Measurements from ENCODE around the gene MOB2. TPM values are rescaled to one million over a fixed set of nuclear protein-coding genes. Genes with fewer than 3 reads are reported as not detected.

The MOB2 gene
- total RNA-seq, 4 donors from 2014 or later = 59.6 to 103 (median 87.8) TPM

DNA sequence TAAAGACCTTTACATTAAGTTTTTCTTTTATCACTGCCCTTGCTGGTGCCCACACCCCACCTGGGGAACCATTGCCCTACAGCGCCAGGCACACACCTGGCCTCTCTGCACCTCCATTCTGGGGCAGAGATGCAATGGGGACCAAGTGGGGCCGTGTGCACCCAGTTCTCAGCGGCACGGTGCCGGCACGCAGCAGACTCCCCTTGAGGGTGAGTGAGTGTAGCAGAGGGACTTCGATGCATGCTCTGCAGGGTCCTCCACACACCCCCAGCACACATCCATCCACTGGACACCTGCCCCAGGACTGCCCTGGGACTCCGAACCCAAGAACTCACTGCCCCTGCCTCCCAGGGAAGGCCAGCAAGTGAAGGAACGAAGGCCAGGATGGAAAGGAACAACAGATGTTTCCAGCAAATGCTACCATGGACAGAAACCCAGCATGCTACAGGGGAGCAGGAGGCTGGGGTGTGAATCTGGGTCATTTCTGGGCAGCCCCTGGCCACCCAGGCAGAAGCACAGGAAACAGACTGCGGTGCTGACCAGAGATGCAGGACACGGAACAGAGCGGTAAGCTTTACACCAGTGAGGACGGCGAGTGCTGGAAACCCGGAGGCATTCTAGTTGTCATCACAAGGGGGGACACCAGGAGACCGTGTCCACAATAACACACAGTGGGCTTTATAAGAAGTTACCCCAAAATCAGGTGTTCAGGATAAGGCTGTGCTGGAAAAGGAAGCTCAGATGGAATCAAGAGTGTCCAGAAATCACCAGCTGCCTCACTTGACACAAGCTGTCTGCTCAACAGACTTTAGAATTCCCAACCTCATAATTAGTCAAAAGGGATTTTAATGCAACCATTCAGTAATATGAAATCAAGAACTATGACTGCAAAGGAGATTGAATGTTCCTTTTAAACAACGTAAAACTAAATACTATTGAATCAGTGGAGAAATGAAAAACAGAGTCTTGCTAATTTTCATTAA is 32.7 kb upstream of the MOB2 start:
- H3K4me3 ChIP-seq = no peak overlapping the region
- no peaks in the 10 kb centered on the region for H3K9me3 ChIP-seq
- no peaks in the 10 kb centered on the region for H3K36me3 ChIP-seq
- no peak for TF ChIP-seq POLR2AphosphoS5 (IDR thresholded peaks at IDR 0.05)
- no peak for TF ChIP-seq POLR2A (IDR thresholded peaks at IDR 0.05)
- no peak for TF ChIP-seq EP300 (IDR thresholded peaks at IDR 0.05)
- TF ChIP-seq, protein P1, sequence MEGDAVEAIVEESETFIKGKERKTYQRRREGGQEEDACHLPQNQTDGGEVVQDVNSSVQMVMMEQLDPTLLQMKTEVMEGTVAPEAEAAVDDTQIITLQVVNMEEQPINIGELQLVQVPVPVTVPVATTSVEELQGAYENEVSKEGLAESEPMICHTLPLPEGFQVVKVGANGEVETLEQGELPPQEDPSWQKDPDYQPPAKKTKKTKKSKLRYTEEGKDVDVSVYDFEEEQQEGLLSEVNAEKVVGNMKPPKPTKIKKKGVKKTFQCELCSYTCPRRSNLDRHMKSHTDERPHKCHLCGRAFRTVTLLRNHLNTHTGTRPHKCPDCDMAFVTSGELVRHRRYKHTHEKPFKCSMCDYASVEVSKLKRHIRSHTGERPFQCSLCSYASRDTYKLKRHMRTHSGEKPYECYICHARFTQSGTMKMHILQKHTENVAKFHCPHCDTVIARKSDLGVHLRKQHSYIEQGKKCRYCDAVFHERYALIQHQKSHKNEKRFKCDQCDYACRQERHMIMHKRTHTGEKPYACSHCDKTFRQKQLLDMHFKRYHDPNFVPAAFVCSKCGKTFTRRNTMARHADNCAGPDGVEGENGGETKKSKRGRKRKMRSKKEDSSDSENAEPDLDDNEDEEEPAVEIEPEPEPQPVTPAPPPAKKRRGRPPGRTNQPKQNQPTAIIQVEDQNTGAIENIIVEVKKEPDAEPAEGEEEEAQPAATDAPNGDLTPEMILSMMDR (IDR thresholded peaks at IDR 0.05) = no peak
- peaks cover 0 to 93% (median 38%) of the 10 kb centered on the region in 3 donors for H3K4me1 ChIP-seq
- ATAC-seq = no peak
- WGBS, 2 donors (ENCODE audit: low coverage in 1 of 2) = 92 to 97% methylated on average over 6 to 8 of the region's 17 CpGs
- H3K27ac ChIP-seq = no peak overlapping the region
- no peaks in the 10 kb centered on the region for H3K27me3 ChIP-seq

- WGBS, 2 donors (ENCODE audit: low coverage in 1 of 2) = 75 to 100% methylated on average over 1 to 2 of the region's 23 CpGs
- H3K36me3 ChIP-seq = no peaks in the 10 kb centered on the region
- no peak overlapping the region for H3K4me3 ChIP-seq
- no peak overlapping the region for H3K27ac ChIP-seq
- no peak for TF ChIP-seq EP300 (IDR thresholded peaks at IDR 0.05)
- TF ChIP-seq, protein P1 (IDR thresholded peaks at IDR 0.05) = no peak
- TF ChIP-seq POLR2A (IDR thresholded peaks at IDR 0.05) = no peak
- TF ChIP-seq POLR2AphosphoS5 (IDR thresholded peaks at IDR 0.05) = no peak
- H3K9me3 ChIP-seq = no peaks in the 10 kb centered on the region
- no peaks in the 10 kb centered on the region for H3K27me3 ChIP-seq
- ATAC-seq = no peak
- peaks cover 0 to 93% (median 48%) of the 10 kb centered on the region in 3 donors for H3K4me1 ChIP-seq
Observed at GRCh38 chr11:1518301-1518700, 31.7 kb upstream of the MOB2 start.

DNA sequence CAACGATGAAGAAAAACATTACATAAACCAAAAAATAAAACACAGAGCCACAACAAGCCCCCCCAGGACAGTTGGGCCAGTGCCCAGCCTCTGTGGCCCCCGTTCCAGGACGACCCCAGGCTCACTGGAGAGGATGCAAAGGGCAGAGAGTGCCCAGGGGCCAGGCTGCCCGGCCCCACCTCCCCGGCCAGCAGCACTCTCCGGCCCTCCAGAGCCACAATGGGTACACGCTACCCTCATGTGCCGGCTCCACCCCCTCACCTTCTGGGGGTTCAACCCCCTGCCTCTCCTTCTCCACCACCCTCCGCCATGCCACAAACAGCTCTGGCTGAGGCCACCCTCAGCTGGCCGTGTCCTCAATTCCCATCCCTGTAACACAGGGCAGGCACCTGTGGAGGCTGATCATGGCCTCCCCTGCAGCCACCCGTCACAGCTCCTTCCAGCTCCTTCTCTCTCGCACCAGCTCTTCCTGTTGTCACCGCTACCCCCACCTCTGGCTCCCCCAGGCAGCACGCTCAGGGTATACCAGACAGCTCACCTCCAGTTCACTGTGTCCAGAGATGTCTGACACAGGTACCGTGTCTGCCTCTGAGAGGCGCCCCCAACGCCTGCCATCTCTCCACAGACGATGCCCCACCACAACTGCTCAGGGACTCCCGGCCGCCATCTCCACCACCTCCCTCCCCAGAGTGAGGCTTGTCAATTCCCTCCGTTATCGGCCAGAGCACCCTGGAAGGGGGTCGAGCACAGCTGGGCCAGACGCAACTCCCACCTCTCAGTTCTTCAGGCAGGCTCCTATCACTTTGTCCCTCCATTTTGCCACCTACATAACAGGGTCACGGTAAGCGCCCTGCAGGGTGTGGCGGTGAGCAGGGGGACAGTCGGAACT is 30.8 kb upstream of the MOB2 start:
- ATAC-seq = no peak
- H3K36me3 ChIP-seq = no peaks in the 10 kb centered on the region
- peaks cover 0 to 92% (median 49%) of the 10 kb centered on the region in 3 donors for H3K4me1 ChIP-seq
- H3K27ac ChIP-seq = no peak overlapping the region
- H3K9me3 ChIP-seq = no peaks in the 10 kb centered on the region
- WGBS, 2 donors (ENCODE audit: low coverage in 1 of 2) = 80 to 83% methylated on average over 11 to 14 of the region's 28 CpGs
- H3K4me3 ChIP-seq = no peak overlapping the region
- no peaks in the 10 kb centered on the region for H3K27me3 ChIP-seq
- TF ChIP-seq POLR2AphosphoS5 (IDR thresholded peaks at IDR 0.05) (no peak), POLR2A (IDR thresholded peaks at IDR 0.05) (no peak), EP300 (IDR thresholded peaks at IDR 0.05) (no peak)
- TF ChIP-seq, protein P1 (IDR thresholded peaks at IDR 0.05) = no peak

DNA sequence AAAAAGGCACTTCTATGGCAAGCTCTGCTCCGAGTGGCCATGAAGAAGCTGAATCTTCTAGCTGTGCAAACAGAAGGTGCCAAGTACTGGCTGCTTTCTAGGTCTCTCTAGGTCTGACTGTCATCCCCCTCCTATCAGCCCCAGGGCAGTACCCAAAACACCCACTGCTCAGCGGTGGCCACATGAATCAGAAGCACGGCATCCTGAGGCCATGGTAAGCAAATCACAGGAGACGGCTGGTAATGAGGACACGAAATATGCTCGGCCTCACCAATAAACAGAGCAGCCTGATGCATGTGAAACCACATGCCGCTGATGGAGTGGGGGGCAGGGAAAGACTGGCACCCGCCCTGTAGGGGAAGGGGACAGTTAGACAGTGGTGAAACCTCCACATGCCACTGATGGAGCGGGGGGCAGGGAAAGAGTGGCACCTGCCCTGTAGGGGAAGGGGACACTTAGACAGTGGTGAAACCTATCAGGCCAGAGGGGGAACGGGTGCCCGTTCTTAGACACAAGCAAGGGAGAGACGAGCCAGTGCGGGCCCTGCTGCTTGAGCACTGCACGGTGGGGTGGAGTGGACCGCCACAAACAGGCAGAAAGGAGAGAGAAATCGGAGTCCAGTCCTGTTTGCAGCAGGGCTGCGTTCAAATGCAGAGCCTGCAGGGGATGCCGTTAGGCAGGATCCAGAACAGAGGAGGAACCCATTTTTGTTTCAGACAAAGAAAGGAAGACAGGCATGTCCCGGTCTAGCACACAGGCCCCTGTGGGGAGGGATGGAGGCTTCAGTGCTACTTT is 29.9 kb upstream of the MOB2 start:
- Histone ChIP-seq H3K4me3 (no peak overlapping the region), H3K9me3 (no peaks in the 10 kb centered on the region), H3K36me3 (no peaks in the 10 kb centered on the region), H3K27ac (no peak overlapping the region), H3K27me3 (no peaks in the 10 kb centered on the region), H3K4me1 (peaks cover 0 to 90% (median 49%) of the 10 kb centered on the region in 3 donors)
- 65 to 73% methylated on average over 14 to 18 of the region's 19 CpGs for WGBS, 2 donors (ENCODE audit: low coverage in 1 of 2)
- no peak for ATAC-seq
- TF ChIP-seq POLR2AphosphoS5 (IDR thresholded peaks at IDR 0.05) (no peak), POLR2A (IDR thresholded peaks at IDR 0.05) (no peak), EP300 (IDR thresholded peaks at IDR 0.05) (no peak)
- TF ChIP-seq, protein P1 (IDR thresholded peaks at IDR 0.05) = no peak

Data from gastroesophageal sphincter (tissue), 4 donors.